Measurements from ENCODE around the gene ORMDL1.

DNA sequence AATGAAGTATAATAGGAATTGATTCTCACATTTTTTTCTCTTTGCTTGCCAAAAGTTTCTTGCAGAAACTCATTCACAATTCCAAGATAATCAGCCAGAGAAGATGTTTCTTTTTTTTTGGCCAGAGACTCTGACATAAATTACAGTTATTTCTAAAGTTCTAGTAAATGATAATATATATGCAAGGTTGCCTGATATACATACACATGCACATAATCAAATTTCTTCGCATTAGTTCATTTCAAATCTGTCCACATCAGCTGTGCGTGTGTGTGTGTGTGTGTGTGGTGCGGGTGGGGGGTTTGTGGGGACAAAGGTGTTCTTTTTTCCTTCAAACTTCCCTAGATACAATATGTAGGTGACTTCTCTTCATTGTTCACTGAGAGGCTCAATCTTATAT lies 54.7 kb downstream of the ORMDL1 start:
- TF ChIP-seq CTCF (IDR thresholded peaks at IDR 0.05) (no peak), POLR2A (IDR thresholded peaks at IDR 0.05) (no peak)
